Measurements from ENCODE around the gene MEIOSIN. TPM values are rescaled to one million over a fixed set of nuclear protein-coding genes. Genes with fewer than 3 reads are reported as not detected.

Gene MEIOSIN
- total and polyA plus RNA-seq, 2 of the 13 experiments (the other 11 are each of a cell fraction or from before 2014, with no cell fraction given): not detected

DNA sequence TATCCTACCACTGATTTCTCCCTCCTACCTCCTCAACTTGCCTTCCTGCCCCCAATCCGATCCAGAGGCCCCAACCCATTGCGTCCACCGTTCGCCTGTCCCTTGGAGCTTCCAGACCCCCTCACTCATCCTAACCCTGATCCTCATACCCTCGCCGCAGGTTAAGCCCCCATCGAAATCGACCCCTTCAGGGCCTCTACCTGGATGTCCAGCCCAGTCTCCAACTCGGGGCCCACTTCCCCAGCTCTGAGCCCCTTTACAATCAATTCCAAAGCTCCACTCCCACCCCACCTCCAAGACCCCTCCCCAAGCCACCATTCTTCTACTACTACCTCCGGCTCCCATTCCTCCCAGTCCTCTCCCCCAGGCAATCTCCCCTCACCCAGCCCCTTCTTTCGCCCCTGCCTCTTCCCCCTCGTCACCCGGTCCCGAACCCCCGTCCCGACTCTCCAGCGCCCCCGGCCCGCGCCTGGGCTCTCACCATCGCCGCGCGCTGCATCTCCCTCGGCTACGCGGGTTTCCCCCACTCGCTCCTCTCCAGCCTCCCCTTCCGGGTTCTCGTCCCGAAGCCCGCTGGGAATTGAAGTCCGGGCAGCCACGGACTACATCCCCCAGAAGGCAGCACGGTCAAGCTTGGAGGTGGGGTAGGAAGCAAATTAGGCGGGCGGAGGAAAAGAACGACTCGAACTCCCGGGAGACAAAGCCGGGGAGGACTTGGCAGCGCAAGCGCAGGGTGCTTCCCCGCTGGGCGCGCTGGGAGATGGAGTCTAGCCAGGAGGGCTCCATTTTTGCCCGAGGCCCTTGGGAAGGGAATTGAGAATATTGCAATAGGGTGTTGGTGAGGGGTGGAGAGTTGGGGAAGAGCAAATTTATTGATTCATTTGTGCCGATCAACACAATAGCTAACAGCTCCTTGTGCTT is 2.6 kb upstream of the MEIOSIN start, which contains the start of gene FBXO46 (continued):
- TF ChIP-seq, protein P1, sequence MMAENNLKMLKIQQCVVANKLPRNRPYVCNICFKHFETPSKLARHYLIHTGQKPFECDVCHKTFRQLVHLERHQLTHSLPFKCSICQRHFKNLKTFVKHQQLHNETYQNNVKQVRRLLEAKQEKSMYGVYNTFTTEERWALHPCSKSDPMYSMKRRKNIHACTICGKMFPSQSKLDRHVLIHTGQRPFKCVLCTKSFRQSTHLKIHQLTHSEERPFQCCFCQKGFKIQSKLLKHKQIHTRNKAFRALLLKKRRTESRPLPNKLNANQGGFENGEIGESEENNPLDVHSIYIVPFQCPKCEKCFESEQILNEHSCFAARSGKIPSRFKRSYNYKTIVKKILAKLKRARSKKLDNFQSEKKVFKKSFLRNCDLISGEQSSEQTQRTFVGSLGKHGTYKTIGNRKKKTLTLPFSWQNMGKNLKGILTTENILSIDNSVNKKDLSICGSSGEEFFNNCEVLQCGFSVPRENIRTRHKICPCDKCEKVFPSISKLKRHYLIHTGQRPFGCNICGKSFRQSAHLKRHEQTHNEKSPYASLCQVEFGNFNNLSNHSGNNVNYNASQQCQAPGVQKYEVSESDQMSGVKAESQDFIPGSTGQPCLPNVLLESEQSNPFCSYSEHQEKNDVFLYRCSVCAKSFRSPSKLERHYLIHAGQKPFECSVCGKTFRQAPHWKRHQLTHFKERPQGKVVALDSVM (CRISPR knock-in tag; IDR thresholded peaks at IDR 0.05): peak; percentile 55; the same call in 1 of the 2 replicates
- TF ChIP-seq, protein P2, sequence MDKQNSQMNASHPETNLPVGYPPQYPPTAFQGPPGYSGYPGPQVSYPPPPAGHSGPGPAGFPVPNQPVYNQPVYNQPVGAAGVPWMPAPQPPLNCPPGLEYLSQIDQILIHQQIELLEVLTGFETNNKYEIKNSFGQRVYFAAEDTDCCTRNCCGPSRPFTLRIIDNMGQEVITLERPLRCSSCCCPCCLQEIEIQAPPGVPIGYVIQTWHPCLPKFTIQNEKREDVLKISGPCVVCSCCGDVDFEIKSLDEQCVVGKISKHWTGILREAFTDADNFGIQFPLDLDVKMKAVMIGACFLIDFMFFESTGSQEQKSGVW (CRISPR knock-in tag; IDR thresholded peaks at IDR 0.05; ENCODE audit: borderline replicate concordance): no peak
- TF ChIP-seq TARDBP (CRISPR knock-in tag; IDR thresholded peaks at IDR 0.05): peak; percentile 82
- no peak for TF ChIP-seq ZNF567 (CRISPR knock-in tag; IDR thresholded peaks at IDR 0.05; ENCODE audit: borderline replicate concordance)
- peak; percentile 80; the same call in 1 of the 2 replicates for TF ChIP-seq ZNF589 (CRISPR knock-in tag; conservative IDR thresholded peaks at IDR 0.05)
- peak; percentile 53; the same call in 1 of the 2 replicates for TF ChIP-seq NFATC3 (CRISPR knock-in tag; IDR thresholded peaks at IDR 0.05)
- TF ChIP-seq, protein P3, sequence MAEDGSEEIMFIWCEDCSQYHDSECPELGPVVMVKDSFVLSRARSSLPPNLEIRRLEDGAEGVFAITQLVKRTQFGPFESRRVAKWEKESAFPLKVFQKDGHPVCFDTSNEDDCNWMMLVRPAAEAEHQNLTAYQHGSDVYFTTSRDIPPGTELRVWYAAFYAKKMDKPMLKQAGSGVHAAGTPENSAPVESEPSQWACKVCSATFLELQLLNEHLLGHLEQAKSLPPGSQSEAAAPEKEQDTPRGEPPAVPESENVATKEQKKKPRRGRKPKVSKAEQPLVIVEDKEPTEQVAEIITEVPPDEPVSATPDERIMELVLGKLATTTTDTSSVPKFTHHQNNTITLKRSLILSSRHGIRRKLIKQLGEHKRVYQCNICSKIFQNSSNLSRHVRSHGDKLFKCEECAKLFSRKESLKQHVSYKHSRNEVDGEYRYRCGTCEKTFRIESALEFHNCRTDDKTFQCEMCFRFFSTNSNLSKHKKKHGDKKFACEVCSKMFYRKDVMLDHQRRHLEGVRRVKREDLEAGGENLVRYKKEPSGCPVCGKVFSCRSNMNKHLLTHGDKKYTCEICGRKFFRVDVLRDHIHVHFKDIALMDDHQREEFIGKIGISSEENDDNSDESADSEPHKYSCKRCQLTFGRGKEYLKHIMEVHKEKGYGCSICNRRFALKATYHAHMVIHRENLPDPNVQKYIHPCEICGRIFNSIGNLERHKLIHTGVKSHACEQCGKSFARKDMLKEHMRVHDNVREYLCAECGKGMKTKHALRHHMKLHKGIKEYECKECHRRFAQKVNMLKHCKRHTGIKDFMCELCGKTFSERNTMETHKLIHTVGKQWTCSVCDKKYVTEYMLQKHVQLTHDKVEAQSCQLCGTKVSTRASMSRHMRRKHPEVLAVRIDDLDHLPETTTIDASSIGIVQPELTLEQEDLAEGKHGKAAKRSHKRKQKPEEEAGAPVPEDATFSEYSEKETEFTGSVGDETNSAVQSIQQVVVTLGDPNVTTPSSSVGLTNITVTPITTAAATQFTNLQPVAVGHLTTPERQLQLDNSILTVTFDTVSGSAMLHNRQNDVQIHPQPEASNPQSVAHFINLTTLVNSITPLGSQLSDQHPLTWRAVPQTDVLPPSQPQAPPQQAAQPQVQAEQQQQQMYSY (CRISPR knock-in tag; IDR thresholded peaks at IDR 0.05): no peak
- TF ChIP-seq ZNF788 (CRISPR knock-in tag; IDR thresholded peaks at IDR 0.05; ENCODE audit: borderline replicate concordance): peak; percentile 79; the same call in 1 of the 2 replicates
- TF ChIP-seq, protein P4, sequence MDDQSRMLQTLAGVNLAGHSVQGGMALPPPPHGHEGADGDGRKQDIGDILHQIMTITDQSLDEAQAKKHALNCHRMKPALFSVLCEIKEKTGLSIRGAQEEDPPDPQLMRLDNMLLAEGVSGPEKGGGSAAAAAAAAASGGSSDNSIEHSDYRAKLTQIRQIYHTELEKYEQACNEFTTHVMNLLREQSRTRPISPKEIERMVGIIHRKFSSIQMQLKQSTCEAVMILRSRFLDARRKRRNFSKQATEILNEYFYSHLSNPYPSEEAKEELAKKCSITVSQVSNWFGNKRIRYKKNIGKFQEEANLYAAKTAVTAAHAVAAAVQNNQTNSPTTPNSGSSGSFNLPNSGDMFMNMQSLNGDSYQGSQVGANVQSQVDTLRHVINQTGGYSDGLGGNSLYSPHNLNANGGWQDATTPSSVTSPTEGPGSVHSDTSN (CRISPR knock-in tag; IDR thresholded peaks at IDR 0.05; ENCODE audit: borderline replicate concordance): no peak
- no peak for TF ChIP-seq SSRP1 (CRISPR knock-in tag; IDR thresholded peaks at IDR 0.05)
- no peak for TF ChIP-seq FLYWCH1 (CRISPR knock-in tag; IDR thresholded peaks at IDR 0.05)
- TF ChIP-seq, protein P5, sequence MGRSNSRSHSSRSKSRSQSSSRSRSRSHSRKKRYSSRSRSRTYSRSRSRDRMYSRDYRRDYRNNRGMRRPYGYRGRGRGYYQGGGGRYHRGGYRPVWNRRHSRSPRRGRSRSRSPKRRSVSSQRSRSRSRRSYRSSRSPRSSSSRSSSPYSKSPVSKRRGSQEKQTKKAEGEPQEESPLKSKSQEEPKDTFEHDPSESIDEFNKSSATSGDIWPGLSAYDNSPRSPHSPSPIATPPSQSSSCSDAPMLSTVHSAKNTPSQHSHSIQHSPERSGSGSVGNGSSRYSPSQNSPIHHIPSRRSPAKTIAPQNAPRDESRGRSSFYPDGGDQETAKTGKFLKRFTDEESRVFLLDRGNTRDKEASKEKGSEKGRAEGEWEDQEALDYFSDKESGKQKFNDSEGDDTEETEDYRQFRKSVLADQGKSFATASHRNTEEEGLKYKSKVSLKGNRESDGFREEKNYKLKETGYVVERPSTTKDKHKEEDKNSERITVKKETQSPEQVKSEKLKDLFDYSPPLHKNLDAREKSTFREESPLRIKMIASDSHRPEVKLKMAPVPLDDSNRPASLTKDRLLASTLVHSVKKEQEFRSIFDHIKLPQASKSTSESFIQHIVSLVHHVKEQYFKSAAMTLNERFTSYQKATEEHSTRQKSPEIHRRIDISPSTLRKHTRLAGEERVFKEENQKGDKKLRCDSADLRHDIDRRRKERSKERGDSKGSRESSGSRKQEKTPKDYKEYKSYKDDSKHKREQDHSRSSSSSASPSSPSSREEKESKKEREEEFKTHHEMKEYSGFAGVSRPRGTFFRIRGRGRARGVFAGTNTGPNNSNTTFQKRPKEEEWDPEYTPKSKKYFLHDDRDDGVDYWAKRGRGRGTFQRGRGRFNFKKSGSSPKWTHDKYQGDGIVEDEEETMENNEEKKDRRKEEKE (IDR thresholded peaks at IDR 0.05): no peak
- TF ChIP-seq ZFP36 (IDR thresholded peaks at IDR 0.05; ENCODE audit: borderline replicate concordance, low read depth, low read length, partially characterized antibody): no peak
- no peak for TF ChIP-seq ZNF850 (CRISPR knock-in tag; conservative IDR thresholded peaks at IDR 0.05)
- TF ChIP-seq GFI1 (CRISPR knock-in tag; IDR thresholded peaks at IDR 0.05; ENCODE audit: borderline replicate concordance): peak; percentile 39; the same call in 1 of the 2 replicates
- TF ChIP-seq DNMT3B (CRISPR knock-in tag; conservative IDR thresholded peaks at IDR 0.05): no peak
- no peak for TF ChIP-seq BHLHE40 (IDR thresholded peaks at IDR 0.05; ENCODE audit: low read length)

Data from HepG2 (cell line).